ENCODE data around the gene OPN5.

Gene OPN5

GRCh38 chr6:47832386-47833100 lies 50.7 kb downstream of the OPN5 start:
- H3K4me3 ChIP-seq (ENCODE audit: low read depth, low read length) = no peak overlapping the region
- TF ChIP-seq CTCF (IDR thresholded peaks at IDR 0.05; ENCODE audit: low read depth, low read length) = no peak
- H3K36me3 ChIP-seq = no peaks in the 10 kb centered on the region
- H3K27ac ChIP-seq = no peak overlapping the region
- no peak for DNase-seq
- no peaks in the 10 kb centered on the region for H3K27me3 ChIP-seq (ENCODE audit: insufficient read depth, low read depth, severe bottlenecking)
- no peaks in the 10 kb centered on the region for H3K9me3 ChIP-seq (ENCODE audit: severe bottlenecking)

- TF ChIP-seq CTCF (IDR thresholded peaks at IDR 0.05; ENCODE audit: low read depth, low read length) = no peak
- H3K36me3 ChIP-seq = no peaks in the 10 kb centered on the region
- H3K9me3 ChIP-seq (ENCODE audit: severe bottlenecking) = no peaks in the 10 kb centered on the region
- H3K4me3 ChIP-seq (ENCODE audit: low read depth, low read length) = no peak overlapping the region
- no peak overlapping the region for H3K27ac ChIP-seq
- no peak for DNase-seq
- H3K27me3 ChIP-seq (ENCODE audit: insufficient read depth, low read depth, severe bottlenecking) = no peaks in the 10 kb centered on the region
Observed at GRCh38 chr6:47834196-47834595, 52.4 kb downstream of the OPN5 start.

- H3K9me3 ChIP-seq (ENCODE audit: severe bottlenecking) = no peaks in the 10 kb centered on the region
- no peak overlapping the region for H3K4me3 ChIP-seq (ENCODE audit: low read depth, low read length)
- no peak for DNase-seq
- no peaks in the 10 kb centered on the region for H3K36me3 ChIP-seq
- no peak for TF ChIP-seq CTCF (IDR thresholded peaks at IDR 0.05; ENCODE audit: low read depth, low read length)
- H3K27me3 ChIP-seq (ENCODE audit: insufficient read depth, low read depth, severe bottlenecking) = no peaks in the 10 kb centered on the region
- H3K27ac ChIP-seq = no peak overlapping the region
Observed at GRCh38 chr6:47836046-47836445, 54.2 kb downstream of the OPN5 start.

GRCh38 chr6:47836639-47837038 lies 54.8 kb downstream of the OPN5 start:
- DNase-seq = no peak
- no peak for TF ChIP-seq CTCF (IDR thresholded peaks at IDR 0.05; ENCODE audit: low read depth, low read length)
- H3K4me3 ChIP-seq (ENCODE audit: low read depth, low read length) = no peak overlapping the region
- no peak overlapping the region for H3K27ac ChIP-seq
- no peaks in the 10 kb centered on the region for H3K36me3 ChIP-seq
- no peaks in the 10 kb centered on the region for H3K9me3 ChIP-seq (ENCODE audit: severe bottlenecking)
- no peaks in the 10 kb centered on the region for H3K27me3 ChIP-seq (ENCODE audit: insufficient read depth, low read depth, severe bottlenecking)

GRCh38 chr6:47839645-47840044 lies 57.8 kb downstream of the OPN5 start:
- no peak overlapping the region for H3K27ac ChIP-seq
- no peaks in the 10 kb centered on the region for H3K27me3 ChIP-seq (ENCODE audit: insufficient read depth, low read depth, severe bottlenecking)
- DNase-seq = no peak
- H3K9me3 ChIP-seq (ENCODE audit: severe bottlenecking) = no peaks in the 10 kb centered on the region
- no peak overlapping the region for H3K4me3 ChIP-seq (ENCODE audit: low read depth, low read length)
- no peak for TF ChIP-seq CTCF (IDR thresholded peaks at IDR 0.05; ENCODE audit: low read depth, low read length)
- no peaks in the 10 kb centered on the region for H3K36me3 ChIP-seq

GRCh38 chr6:47844881-47845280 lies 63.0 kb downstream of the OPN5 start:
- no peaks in the 10 kb centered on the region for H3K36me3 ChIP-seq
- no peak for DNase-seq
- no peak overlapping the region for H3K4me3 ChIP-seq (ENCODE audit: low read depth, low read length)
- H3K27ac ChIP-seq = no peak overlapping the region
- H3K27me3 ChIP-seq (ENCODE audit: insufficient read depth, low read depth, severe bottlenecking) = no peaks in the 10 kb centered on the region
- TF ChIP-seq CTCF (IDR thresholded peaks at IDR 0.05; ENCODE audit: low read depth, low read length) = no peak
- H3K9me3 ChIP-seq (ENCODE audit: severe bottlenecking) = no peaks in the 10 kb centered on the region
